GOT3 (cell line): ENCODE results near the gene DPYSL4.
"Not testable (repeated sequence)": the region's sequence is repeated elsewhere in the genome, so short reads cannot be mapped to it uniquely, and the experiment has no call there.

Experiments used
- DNase-seq: peaks from one replicate; lab custom pipeline; 2025; ENCODE audit warnings: mixed read lengths; lab: John Stamatoyannopoulos, UW

Gene DPYSL4

GRCh38 chr10:132206806-132207535, 20.2 kb downstream of the DPYSL4 start:
- DNase-seq, result no peak

- no peak for DNase-seq
Measured at GRCh38 chr10:132207536-132208461, 21.1 kb downstream of the DPYSL4 start.

GRCh38 chr10:132208462-132209050, 21.8 kb downstream of the DPYSL4 start:
- no peak for DNase-seq

GRCh38 chr10:132209130-132209529, 22.4 kb downstream of the DPYSL4 start:
- DNase-seq, result no peak

GRCh38 chr10:132209978-132210530, 23.3 kb downstream of the DPYSL4 start:
- no peak for DNase-seq

GRCh38 chr10:132210766-132211165, 24.0 kb downstream of the DPYSL4 start:
- no peak for DNase-seq

GRCh38 chr10:132211246-132211645, 24.5 kb downstream of the DPYSL4 start:
- DNase-seq, result no peak

- DNase-seq, result no peak
Measured at GRCh38 chr10:132212816-132213215, 26.1 kb downstream of the DPYSL4 start.

GRCh38 chr10:132213917-132214316, 27.2 kb downstream of the DPYSL4 start:
- DNase-seq, result no peak

- DNase-seq, result not testable (repeated sequence)
Measured at GRCh38 chr10:132216441-132216840, 29.7 kb downstream of the DPYSL4 start.

- no peak for DNase-seq
Measured at GRCh38 chr10:132219486-132219885, 32.7 kb downstream of the DPYSL4 start.

- no peak for DNase-seq
Measured at GRCh38 chr10:132220061-132220460, 33.3 kb downstream of the DPYSL4 start.

GRCh38 chr10:132220996-132221395, 34.2 kb downstream of the DPYSL4 start:
- not testable (repeated sequence) for DNase-seq

- DNase-seq, result no peak
Measured at GRCh38 chr10:132222726-132223125, 36.0 kb downstream of the DPYSL4 start.

- peak; percentile 18 for DNase-seq
Measured at GRCh38 chr10:132223156-132223590, 36.4 kb downstream of the DPYSL4 start.

GRCh38 chr10:132223611-132224342, 37.0 kb downstream of the DPYSL4 start:
- DNase-seq, result no peak

- no peak for DNase-seq
Measured at GRCh38 chr10:132224343-132225072, 37.8 kb downstream of the DPYSL4 start.

- no peak for DNase-seq
Measured at GRCh38 chr10:132225073-132225848, 38.5 kb downstream of the DPYSL4 start.

GRCh38 chr10:132225849-132226205, 39.1 kb downstream of the DPYSL4 start:
- no peak for DNase-seq
